ENCODE results near the gene AHNAK.

Gene AHNAK

DNA sequence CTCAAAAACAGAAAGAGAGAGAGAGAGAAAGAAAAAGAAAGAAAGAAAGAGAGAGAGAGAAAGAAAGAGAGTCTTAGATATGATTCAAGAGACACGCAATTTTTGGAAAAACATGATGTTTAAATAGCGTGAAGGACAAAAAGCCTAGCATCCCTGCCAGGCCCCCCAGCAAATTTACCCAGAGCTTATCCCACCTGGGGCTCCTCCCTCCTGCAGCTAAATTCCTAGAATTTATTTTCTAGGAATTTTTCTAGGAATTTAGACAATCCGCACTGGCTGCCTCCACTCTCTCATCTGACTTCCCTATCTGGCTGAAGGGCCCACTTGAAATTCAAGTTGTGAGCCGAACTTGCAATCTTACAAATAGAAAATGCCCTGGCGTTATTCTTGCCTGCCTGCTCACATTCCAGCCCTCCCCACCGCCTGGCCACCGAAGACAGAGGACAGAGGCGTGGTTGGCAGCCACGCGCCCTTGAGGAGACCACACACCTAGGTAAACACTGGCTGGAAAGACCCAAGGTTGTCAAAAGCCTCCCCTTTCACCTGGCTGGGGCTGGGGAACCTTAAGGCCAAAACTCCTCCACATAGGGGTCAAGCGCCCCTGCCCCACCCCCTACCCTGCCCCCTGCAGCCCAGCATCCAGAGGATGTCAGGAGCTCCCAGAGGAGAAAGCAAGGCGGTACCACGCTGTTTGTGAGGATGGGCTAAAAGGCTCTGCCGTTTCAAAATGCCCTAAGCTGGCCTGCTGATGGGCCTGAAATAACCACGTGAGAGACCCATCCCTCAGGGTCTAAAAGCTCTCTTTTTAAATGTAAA is 42.2 kb downstream of the AHNAK start:
- Histone ChIP-seq H2AFZ (ENCODE audit: low read depth, low read length, severe bottlenecking) (no peak overlapping the region), H3K4me2 (ENCODE audit: low read depth, low read length, poor library complexity, severe bottlenecking) (no peak overlapping the region)

GRCh38 chr11:62502030-62502730 is 44.4 kb downstream of the AHNAK start:
- H2AFZ ChIP-seq (ENCODE audit: low read depth, low read length, severe bottlenecking) = no peak overlapping the region
- H3K9me3 ChIP-seq (ENCODE audit: insufficient read depth, low read length) = no peaks in the 10 kb centered on the region
- H3F3A ChIP-seq (ENCODE audit: insufficient read depth) = no peaks in the 10 kb centered on the region
- no peak overlapping the region for H3K4me3 ChIP-seq (ENCODE audit: insufficient read depth, low read length, poor library complexity, severe bottlenecking)
- H3K9me2 ChIP-seq (replicated peaks; ENCODE audit: insufficient read depth, low read length) = no peaks in the 10 kb centered on the region
- H3K36me3 ChIP-seq (ENCODE audit: low read length) = no peaks in the 10 kb centered on the region
- no peak overlapping the region for H3K4me2 ChIP-seq (ENCODE audit: low read depth, low read length, poor library complexity, severe bottlenecking)
- no peaks in the 10 kb centered on the region for H3K79me2 ChIP-seq (ENCODE audit: insufficient read depth, low read length)
- H3K27me3 ChIP-seq (ENCODE audit: low read length) = no peaks in the 10 kb centered on the region
- no peaks in the 10 kb centered on the region for H4K20me1 ChIP-seq (ENCODE audit: low read depth, low read length)
- no peak overlapping the region for H3K27ac ChIP-seq (ENCODE audit: low read depth, low read length)
- no peak for TF ChIP-seq EZH2phosphoT487 (conservative IDR thresholded peaks at IDR 0.05; ENCODE audit: low read length)
- TF ChIP-seq, protein P1, sequence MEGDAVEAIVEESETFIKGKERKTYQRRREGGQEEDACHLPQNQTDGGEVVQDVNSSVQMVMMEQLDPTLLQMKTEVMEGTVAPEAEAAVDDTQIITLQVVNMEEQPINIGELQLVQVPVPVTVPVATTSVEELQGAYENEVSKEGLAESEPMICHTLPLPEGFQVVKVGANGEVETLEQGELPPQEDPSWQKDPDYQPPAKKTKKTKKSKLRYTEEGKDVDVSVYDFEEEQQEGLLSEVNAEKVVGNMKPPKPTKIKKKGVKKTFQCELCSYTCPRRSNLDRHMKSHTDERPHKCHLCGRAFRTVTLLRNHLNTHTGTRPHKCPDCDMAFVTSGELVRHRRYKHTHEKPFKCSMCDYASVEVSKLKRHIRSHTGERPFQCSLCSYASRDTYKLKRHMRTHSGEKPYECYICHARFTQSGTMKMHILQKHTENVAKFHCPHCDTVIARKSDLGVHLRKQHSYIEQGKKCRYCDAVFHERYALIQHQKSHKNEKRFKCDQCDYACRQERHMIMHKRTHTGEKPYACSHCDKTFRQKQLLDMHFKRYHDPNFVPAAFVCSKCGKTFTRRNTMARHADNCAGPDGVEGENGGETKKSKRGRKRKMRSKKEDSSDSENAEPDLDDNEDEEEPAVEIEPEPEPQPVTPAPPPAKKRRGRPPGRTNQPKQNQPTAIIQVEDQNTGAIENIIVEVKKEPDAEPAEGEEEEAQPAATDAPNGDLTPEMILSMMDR (IDR thresholded peaks at IDR 0.05; ENCODE audit: insufficient read depth, low read length, poor library complexity, severe bottlenecking) = no peak
- no peak overlapping the region for H3K9ac ChIP-seq (ENCODE audit: low read length)

More for the DNA sequence above, 42.2 kb downstream of the AHNAK start:
- H3K4me3 ChIP-seq (ENCODE audit: insufficient read depth, low read length, poor library complexity, severe bottlenecking) = no peak overlapping the region
- no peaks in the 10 kb centered on the region for H4K20me1 ChIP-seq (ENCODE audit: low read depth, low read length)
- H3K9ac ChIP-seq (ENCODE audit: low read length) = no peak overlapping the region
- H3F3A ChIP-seq (ENCODE audit: insufficient read depth) = no peaks in the 10 kb centered on the region
- no peak overlapping the region for H3K27ac ChIP-seq (ENCODE audit: low read depth, low read length)
- no peaks in the 10 kb centered on the region for H3K27me3 ChIP-seq (ENCODE audit: low read length)
- no peaks in the 10 kb centered on the region for H3K9me3 ChIP-seq (ENCODE audit: insufficient read depth, low read length)
- H3K9me2 ChIP-seq (replicated peaks; ENCODE audit: insufficient read depth, low read length) = no peaks in the 10 kb centered on the region
- no peaks in the 10 kb centered on the region for H3K36me3 ChIP-seq (ENCODE audit: low read length)
- H3K79me2 ChIP-seq (ENCODE audit: insufficient read depth, low read length) = no peaks in the 10 kb centered on the region
- TF ChIP-seq, protein P1 (IDR thresholded peaks at IDR 0.05; ENCODE audit: insufficient read depth, low read length, poor library complexity, severe bottlenecking) = no peak
- no peak for TF ChIP-seq EZH2phosphoT487 (conservative IDR thresholded peaks at IDR 0.05; ENCODE audit: low read length)

- no peak overlapping the region for H3K9ac ChIP-seq (ENCODE audit: low read length)
- H3F3A ChIP-seq (ENCODE audit: insufficient read depth) = no peaks in the 10 kb centered on the region
- TF ChIP-seq, protein P1 (IDR thresholded peaks at IDR 0.05; ENCODE audit: insufficient read depth, low read length, poor library complexity, severe bottlenecking) = no peak
- no peak for TF ChIP-seq EZH2phosphoT487 (conservative IDR thresholded peaks at IDR 0.05; ENCODE audit: low read length)
- no peaks in the 10 kb centered on the region for H3K9me3 ChIP-seq (ENCODE audit: insufficient read depth, low read length)
- no peaks in the 10 kb centered on the region for H3K79me2 ChIP-seq (ENCODE audit: insufficient read depth, low read length)
- H3K9me2 ChIP-seq (replicated peaks; ENCODE audit: insufficient read depth, low read length) = no peaks in the 10 kb centered on the region
- H3K4me3 ChIP-seq (ENCODE audit: insufficient read depth, low read length, poor library complexity, severe bottlenecking) = no peak overlapping the region
- no peak overlapping the region for H2AFZ ChIP-seq (ENCODE audit: low read depth, low read length, severe bottlenecking)
- H3K4me2 ChIP-seq (ENCODE audit: low read depth, low read length, poor library complexity, severe bottlenecking) = no peak overlapping the region
- H3K36me3 ChIP-seq (ENCODE audit: low read length) = no peaks in the 10 kb centered on the region
- H3K27me3 ChIP-seq (ENCODE audit: low read length) = no peaks in the 10 kb centered on the region
- H3K27ac ChIP-seq (ENCODE audit: low read depth, low read length) = no peak overlapping the region
- no peaks in the 10 kb centered on the region for H4K20me1 ChIP-seq (ENCODE audit: low read depth, low read length)
Observed at GRCh38 chr11:62501432-62501891, 45.1 kb downstream of the AHNAK start.
